GM23338 (cell line): Measurements from ENCODE around the gene CD276. TPM values are rescaled to one million over a fixed set of nuclear protein-coding genes. Genes with fewer than 3 reads are reported as not detected.

Experiments
- ATAC-seq: fragments of 200-7000 bp; cut with Tn5 transposase; 3 replicates; pipeline ENCODE4 v1.9.1; 2020
- DNase-seq: peaks from one replicate; pipeline ENCODE4 v3.0.0-alpha.2; 2015; ENCODE audit warnings: low spot score
- H2AFZ ChIP-seq: fragments of 200-600 bp; sonication (generic); 2 replicates; pipeline ENCODE4 v1.8.0; 2016; ENCODE audit warnings: antibody characterized with exemption, mild to moderate bottlenecking, moderate library complexity
- H3F3A ChIP-seq: fragments of 200-600 bp; sonication (generic); replicated peaks from 2 replicates; pipeline ENCODE4 v1.8.0; 2017; ENCODE audit warnings: antibody characterized with exemption, mixed run types, low read depth
- H3K27ac ChIP-seq: fragments of 200-600 bp; sonication (generic); 2 replicates; pipeline ENCODE4 v1.6.1; 2016; ENCODE audit warnings: low read depth
- H3K27me3 ChIP-seq: fragments of 200-600 bp; sonication (generic); 2 replicates; pipeline ENCODE4 v1.8.0; 2016; ENCODE audit warnings: mild to moderate bottlenecking, mixed run types, moderate library complexity; ENCODE audit not compliant: insufficient read depth
- H3K36me3 ChIP-seq: fragments of 200-600 bp; sonication (generic); 2 replicates; pipeline ENCODE4 v1.8.0; 2016; ENCODE audit warnings: mild to moderate bottlenecking; ENCODE audit not compliant: insufficient read depth
- H3K4me1 ChIP-seq: fragments of 200-600 bp; sonication (generic); 2 replicates; pipeline ENCODE4 v1.8.0; 2016; ENCODE audit warnings: mild to moderate bottlenecking, moderate library complexity; ENCODE audit not compliant: insufficient read depth
- H3K4me2 ChIP-seq: fragments of 200-600 bp; sonication (generic); 2 replicates; pipeline ENCODE4 v1.7.1; 2017; ENCODE audit warnings: mixed run types
- H3K4me3 ChIP-seq: fragments of 200-600 bp; sonication (generic); 2 replicates; pipeline ENCODE4 v1.6.1; 2016; ENCODE audit warnings: mixed run types
- H3K79me2 ChIP-seq: fragments of 200-600 bp; sonication (generic); replicated peaks from 2 replicates; pipeline ENCODE4 v1.8.0; 2017; ENCODE audit warnings: mild to moderate bottlenecking; ENCODE audit not compliant: insufficient read depth
- H3K9me2 ChIP-seq: fragments of 200-600 bp; sonication (generic); 2 replicates; pipeline ENCODE4 v1.8.0; 2017; ENCODE audit not compliant: insufficient read depth
- H4K20me1 ChIP-seq: fragments of 200-600 bp; sonication (generic); replicated peaks from 2 replicates; pipeline ENCODE4 v1.8.0; 2017; ENCODE audit warnings: mild to moderate bottlenecking; ENCODE audit not compliant: insufficient read depth
- H3K27ac Mint-ChIP-seq: 2 replicates; pipeline ENCODE4 v1.8.0; 2020; ENCODE audit warnings: inconsistent platforms, mild to moderate bottlenecking, moderate library complexity, mixed read lengths
- H3K27me3 Mint-ChIP-seq: 3 replicates; pipeline ENCODE4 v1.8.0; 2022; ENCODE audit warnings: low read depth, mild to moderate bottlenecking, moderate library complexity, mixed read lengths, inconsistent platforms; ENCODE audit not compliant: insufficient read depth, poor library complexity
- H3K36me3 Mint-ChIP-seq: 3 replicates; pipeline ENCODE4 v1.8.0; 2021; ENCODE audit warnings: low read depth, mild to moderate bottlenecking, inconsistent platforms, moderate library complexity, mixed read lengths
- H3K4me1 Mint-ChIP-seq: 3 replicates; pipeline ENCODE4 v1.8.0; 2020; ENCODE audit warnings: mild to moderate bottlenecking, inconsistent platforms, mixed read lengths
- H3K4me3 Mint-ChIP-seq: 3 replicates; pipeline ENCODE4 v1.8.0; 2021; ENCODE audit warnings: moderate library complexity, mild to moderate bottlenecking, inconsistent platforms, mixed read lengths
- H3K9me3 Mint-ChIP-seq: 3 replicates; pipeline ENCODE4 v1.8.0; 2020; ENCODE audit warnings: moderate library complexity, mild to moderate bottlenecking, inconsistent platforms, mixed read lengths
- CREB1 ChIP-seq: fragments of 250-450 bp; sonication (Bioruptor Pico); IDR thresholded peaks from 2 replicates; pipeline ENCODE4 v1.5.0; 2020; ENCODE audit warnings: low read depth, mild to moderate bottlenecking, moderate library complexity
- ETS1 ChIP-seq: IDR thresholded peaks from 2 replicates; pipeline ENCODE4 v1.6.1; 2016; ENCODE audit warnings: antibody characterized with exemption
- EZH2 ChIP-seq: fragments of 200-600 bp; sonication (generic); IDR thresholded peaks from one replicate; pipeline ENCODE4 v1.8.0; 2017; ENCODE audit warnings: antibody characterized with exemption, mild to moderate bottlenecking, low read depth; ENCODE audit not compliant: unreplicated experiment
- EZH2phosphoT487 ChIP-seq: fragments of 200-600 bp; sonication (generic); IDR thresholded peaks from one replicate; pipeline ENCODE4 v1.8.1; 2018; ENCODE audit warnings: antibody characterized with exemption; ENCODE audit not compliant: unreplicated experiment
- JUNB ChIP-seq: IDR thresholded peaks from one replicate; pipeline ENCODE4 v1.6.1; 2016; ENCODE audit warnings: antibody characterized with exemption; ENCODE audit not compliant: unreplicated experiment
- NANOG ChIP-seq: IDR thresholded peaks from 2 replicates; pipeline ENCODE4 v1.6.1; 2016; ENCODE audit warnings: antibody characterized with exemption, borderline replicate concordance
- POLR2AphosphoS5 ChIP-seq: IDR thresholded peaks from 2 replicates; pipeline ENCODE4 v1.6.1; 2016; ENCODE audit warnings: antibody characterized with exemption, low read depth
- REST ChIP-seq: IDR thresholded peaks from one replicate; pipeline ENCODE4 v1.6.1; 2018; ENCODE audit warnings: antibody characterized with exemption; ENCODE audit not compliant: unreplicated experiment
- STAT1 ChIP-seq: IDR thresholded peaks from one replicate; pipeline ENCODE4 v1.6.1; 2016; ENCODE audit warnings: antibody characterized with exemption; ENCODE audit not compliant: unreplicated experiment
- ZNF114 ChIP-seq: fragments of 250-450 bp; sonication (Bioruptor Pico); IDR thresholded peaks from 2 replicates; pipeline ENCODE4 v1.5.0; 2020; ENCODE audit warnings: mild to moderate bottlenecking, moderate library complexity
- ZNF331 ChIP-seq: fragments of 250-450 bp; sonication (Bioruptor Pico); IDR thresholded peaks from 2 replicates; pipeline ENCODE4 v1.5.0; 2020; ENCODE audit warnings: low read depth, mild to moderate bottlenecking, moderate library complexity
- ZNF462 ChIP-seq: fragments of 250-450 bp; sonication (Bioruptor Pico); IDR thresholded peaks from 2 replicates; pipeline ENCODE4 v1.5.0; 2020; ENCODE audit warnings: mild to moderate bottlenecking, moderate library complexity
- polyA plus RNA-seq: library from polyadenylated mRNA; unstranded; fragments of >200 nt; fragmentation: Nextera tagmentation; extraction: Ambion mirVana; gene quantifications from 2 replicates; pipeline ENCODE4 v1.2.1, GENCODE V29; 2016
- total RNA-seq: library from RNA; depleted of rRNA; stranded (reverse); fragments of >200 nt; shearing (Covaris generic); gene quantifications from 2 replicates; pipeline ENCODE4 v1.2.3, GENCODE V29; 2014
- TF ChIP-seq, protein P1 (sequence below), 2 experiments: fragments of 200-600 bp in 1 of 2; sonication (generic) in 1 of 2; conservative IDR thresholded peaks; 2 replicates each; pipeline versions ENCODE4 v1.5.1 to v1.6.1; 2016 to 2017; ENCODE audit warnings: antibody characterized with exemption in 2 of 2, low read depth in 2 of 2, mild to moderate bottlenecking in 2 of 2, moderate library complexity in 1 of 2

The CD276 gene
- total and polyA plus RNA-seq, 2 experiments from 2014 or later: 60.9 to 158 TPM

GRCh38 chr15:73694419-73694818 lies 10.2 kb downstream of the CD276 start:
- H3K27ac Mint-ChIP-seq: no peak overlapping the region
- peaks cover 14% of the 10 kb centered on the region for H3K36me3 Mint-ChIP-seq
- Histone ChIP-seq H3K4me1 (peaks cover 50% of the 10 kb centered on the region), H4K20me1 (peaks cover 40% of the 10 kb centered on the region), H3K4me3 (no peak overlapping the region), H3K9me2 (no peaks in the 10 kb centered on the region), H3K36me3 (no peaks in the 10 kb centered on the region), H2AFZ (no peak overlapping the region), H3K27me3 (no peaks in the 10 kb centered on the region), H3K4me2 (no peak overlapping the region), H3K79me2 (peaks cover 97% of the 10 kb centered on the region), H3F3A (no peaks in the 10 kb centered on the region), H3K27ac (no peak overlapping the region)
- H3K4me3 Mint-ChIP-seq: no peak overlapping the region
- DNase-seq: no peak
- TF ChIP-seq EZH2phosphoT487 (no peak), CREB1 (CRISPR knock-in tag) (no peak), STAT1 (no peak), REST (no peak), JUNB (no peak), ZNF462 (CRISPR knock-in tag) (no peak), POLR2AphosphoS5 (no peak), ZNF114 (no peak), ETS1 (no peak), EZH2 (no peak), NANOG (no peak), ZNF331 (CRISPR knock-in tag) (no peak)
- TF ChIP-seq, protein P1, sequence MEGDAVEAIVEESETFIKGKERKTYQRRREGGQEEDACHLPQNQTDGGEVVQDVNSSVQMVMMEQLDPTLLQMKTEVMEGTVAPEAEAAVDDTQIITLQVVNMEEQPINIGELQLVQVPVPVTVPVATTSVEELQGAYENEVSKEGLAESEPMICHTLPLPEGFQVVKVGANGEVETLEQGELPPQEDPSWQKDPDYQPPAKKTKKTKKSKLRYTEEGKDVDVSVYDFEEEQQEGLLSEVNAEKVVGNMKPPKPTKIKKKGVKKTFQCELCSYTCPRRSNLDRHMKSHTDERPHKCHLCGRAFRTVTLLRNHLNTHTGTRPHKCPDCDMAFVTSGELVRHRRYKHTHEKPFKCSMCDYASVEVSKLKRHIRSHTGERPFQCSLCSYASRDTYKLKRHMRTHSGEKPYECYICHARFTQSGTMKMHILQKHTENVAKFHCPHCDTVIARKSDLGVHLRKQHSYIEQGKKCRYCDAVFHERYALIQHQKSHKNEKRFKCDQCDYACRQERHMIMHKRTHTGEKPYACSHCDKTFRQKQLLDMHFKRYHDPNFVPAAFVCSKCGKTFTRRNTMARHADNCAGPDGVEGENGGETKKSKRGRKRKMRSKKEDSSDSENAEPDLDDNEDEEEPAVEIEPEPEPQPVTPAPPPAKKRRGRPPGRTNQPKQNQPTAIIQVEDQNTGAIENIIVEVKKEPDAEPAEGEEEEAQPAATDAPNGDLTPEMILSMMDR (conservative IDR thresholded peaks at IDR 0.05; ENCODE audit: low read depth in 2 of 2): no peak
- no peak for ATAC-seq
- H3K9me3 Mint-ChIP-seq: no peaks in the 10 kb centered on the region
- H3K4me1 Mint-ChIP-seq: peaks cover 53% of the 10 kb centered on the region
- H3K27me3 Mint-ChIP-seq: peaks cover 2% of the 10 kb centered on the region
